EH (cell line): ENCODE measurements around the gene SP3.

ENCODE experiments used
- DNase-seq: peaks from one replicate; pipeline ENCODE4 v3.0.0-alpha.2; 2015; ENCODE audit warnings: low read depth

Gene SP3

DNA sequence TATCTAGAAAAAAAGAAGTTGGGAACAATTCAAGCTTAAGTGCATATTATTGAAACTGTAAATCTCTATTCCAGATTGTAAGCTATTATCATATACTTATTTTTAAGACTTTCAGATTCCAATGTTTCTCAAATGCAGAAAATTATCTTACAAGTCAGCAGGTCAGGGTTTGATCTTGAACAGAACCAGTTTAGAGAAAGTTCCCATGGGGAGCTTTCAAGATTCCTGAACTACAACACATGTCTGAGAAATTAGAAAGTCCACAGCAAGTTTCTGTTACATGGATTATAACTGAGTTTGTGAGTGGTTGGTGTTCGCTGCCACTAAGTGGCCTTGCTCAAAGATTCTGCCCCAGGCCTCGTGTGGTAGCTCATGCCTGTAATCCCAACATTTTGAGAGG is 31.6 kb upstream of the SP3 start:
- DNase-seq = no peak

DNA sequence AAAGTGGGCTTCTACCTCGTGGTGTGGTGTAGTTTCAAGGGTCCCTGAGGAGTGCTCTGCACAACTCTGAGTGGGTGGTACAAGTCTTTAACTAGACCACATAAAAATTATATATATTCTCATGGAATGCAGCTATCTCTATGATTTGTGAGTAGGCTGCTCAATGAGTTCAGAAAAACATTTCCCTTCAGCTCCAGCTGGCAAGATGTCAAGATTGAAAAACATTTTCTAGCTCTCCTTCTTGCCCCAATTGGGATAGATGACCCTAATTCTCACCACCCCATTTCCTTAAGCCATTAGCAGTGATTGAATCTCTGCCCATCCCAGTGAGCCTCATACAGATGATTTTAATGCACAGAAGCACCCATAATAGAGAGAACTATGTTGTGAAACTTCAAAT is 28.3 kb upstream of the SP3 start:
- no peak for DNase-seq

DNA sequence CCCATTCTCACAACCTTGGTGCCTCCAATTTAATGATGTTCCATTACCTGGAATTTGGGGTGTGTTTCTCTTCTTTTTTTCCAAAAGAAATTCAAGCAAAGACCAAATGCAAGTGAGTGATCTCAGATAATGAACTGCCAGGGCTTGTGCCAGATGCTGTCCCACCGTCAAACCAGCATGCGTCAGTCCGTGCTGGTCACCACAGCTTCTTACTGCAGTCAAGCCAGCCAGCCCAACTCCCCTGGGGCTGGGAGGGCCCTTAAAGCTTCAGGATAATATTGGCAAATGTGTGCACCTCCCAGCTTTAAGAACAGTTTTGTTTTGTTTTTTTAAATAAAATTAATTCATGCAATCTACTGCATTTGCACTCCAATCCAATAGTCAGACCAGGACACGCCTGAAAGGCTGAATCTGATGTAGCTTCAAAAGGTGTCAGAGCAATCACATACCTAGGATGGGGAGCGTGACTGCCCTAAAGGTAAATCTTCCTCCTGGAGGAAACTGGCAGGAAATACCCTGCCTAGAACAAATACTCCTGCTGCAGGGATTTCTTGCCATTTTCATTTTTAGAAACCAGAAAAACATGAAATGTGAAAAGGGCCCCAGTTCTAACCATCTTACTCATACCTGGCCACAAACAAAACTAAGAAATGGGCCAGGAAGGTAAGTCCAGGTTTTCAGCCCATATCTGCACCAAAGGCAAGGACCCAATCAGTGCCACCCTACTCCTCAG is 26.8 kb upstream of the SP3 start:
- DNase-seq = peak; percentile 40

DNA sequence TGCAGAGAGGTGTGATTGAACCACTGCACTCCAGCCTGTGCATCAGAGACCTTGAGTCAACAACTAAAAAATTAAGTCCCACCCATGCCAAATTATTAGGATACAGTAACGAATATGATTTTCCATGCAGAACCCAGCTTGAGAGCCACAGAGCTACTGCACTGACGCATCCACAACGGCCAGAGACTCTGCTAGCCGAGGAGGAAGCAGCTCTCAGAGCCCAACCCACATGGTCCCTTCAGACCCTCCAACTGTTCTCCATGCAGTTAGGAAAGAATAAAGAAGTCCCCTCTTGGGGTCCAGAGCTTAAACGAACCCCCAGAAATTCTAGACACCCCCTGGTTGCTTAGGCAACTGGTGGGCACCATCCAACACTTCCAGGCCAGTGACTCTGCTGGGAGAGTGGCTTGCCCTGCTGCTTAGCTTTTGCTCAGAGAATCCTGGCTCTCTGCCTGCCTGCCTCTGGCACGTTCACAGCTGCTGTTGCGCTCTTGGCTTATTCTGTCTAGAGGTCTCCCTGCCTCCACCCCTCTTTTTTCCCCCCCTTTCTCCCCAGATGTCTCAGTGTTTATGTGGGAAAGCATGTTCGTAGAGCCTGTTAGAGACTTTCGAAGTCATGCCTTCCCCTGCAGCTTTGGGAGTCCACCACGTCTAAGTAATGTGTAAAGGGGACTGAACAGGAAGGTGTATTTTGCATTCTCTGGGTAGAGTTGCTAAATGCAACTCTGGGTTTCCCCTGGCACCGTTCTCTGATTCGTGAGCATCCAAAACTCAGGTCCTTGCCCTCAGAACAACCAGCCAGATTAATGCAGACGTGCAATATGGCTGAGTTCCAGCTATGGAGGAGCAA is 26.0 kb upstream of the SP3 start:
- DNase-seq = peak; percentile 69

DNA sequence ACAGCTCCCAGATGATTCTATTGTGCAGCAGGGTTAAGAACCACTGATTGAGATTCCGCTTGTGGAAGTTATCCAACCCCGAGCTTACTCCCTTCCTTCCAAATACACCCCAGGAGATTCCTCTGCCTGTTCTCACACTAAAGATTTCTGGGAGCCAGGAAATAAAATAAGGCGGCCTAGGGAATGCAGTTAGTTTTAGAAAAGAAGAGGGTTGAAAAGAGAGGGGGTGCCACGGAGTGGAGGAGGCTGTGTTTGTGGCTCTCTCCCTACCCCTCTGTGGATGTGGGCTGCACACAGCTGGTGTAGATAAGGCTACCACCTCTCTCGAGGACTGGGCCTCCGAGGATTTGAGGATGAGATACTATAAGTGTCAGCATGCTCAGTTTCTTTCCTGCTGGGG is 25.1 kb upstream of the SP3 start:
- DNase-seq = no peak

DNA sequence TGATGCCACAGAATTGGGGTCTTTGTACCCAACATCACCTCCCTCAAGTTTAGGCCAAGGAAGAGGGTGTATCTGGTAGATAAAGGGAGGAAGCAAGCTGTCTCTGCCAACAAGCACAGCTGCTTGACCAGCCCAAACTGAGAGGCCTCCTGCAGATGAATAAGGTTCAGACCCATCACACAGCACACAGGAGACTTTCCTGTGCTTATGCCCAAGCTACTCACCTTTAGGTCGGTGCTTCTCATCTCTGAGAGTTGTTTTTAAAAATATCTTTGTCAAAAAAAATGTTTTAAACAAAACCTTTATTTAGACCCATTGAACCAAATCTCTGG is 24.7 kb upstream of the SP3 start:
- DNase-seq = no peak

DNA sequence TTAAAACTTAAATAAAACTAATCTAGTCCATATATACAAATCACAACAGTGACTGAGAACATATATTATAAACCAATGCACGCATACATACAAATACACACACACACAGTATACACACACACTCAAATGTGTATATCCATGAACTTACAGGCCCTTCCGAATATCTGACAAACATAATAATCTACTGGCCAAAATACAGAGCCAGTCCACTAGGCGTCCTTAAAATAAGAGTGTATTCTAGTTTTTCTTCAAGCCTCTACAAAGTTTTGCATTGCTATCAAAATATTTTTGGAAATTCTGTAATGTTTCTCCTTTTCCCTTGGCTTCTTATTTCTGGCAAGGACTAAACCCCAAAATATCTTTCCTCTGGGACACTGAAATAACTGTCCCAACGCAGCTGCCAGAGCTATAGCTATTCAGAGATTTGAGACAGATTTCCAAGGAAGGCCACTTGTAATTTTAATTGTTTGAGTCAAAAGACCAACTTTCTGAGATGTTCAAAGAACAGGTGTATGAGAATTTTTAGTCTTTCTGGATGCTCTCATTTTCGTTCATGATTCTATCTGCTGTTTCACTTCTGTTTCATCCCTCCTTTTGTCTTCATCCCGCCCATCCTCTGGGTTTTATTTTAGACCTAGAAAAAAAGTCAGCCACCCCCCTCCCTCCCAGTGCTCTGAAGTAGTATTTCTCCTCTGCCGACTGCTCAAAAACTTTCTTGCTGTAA is 24.1 kb upstream of the SP3 start:
- no peak for DNase-seq

DNA sequence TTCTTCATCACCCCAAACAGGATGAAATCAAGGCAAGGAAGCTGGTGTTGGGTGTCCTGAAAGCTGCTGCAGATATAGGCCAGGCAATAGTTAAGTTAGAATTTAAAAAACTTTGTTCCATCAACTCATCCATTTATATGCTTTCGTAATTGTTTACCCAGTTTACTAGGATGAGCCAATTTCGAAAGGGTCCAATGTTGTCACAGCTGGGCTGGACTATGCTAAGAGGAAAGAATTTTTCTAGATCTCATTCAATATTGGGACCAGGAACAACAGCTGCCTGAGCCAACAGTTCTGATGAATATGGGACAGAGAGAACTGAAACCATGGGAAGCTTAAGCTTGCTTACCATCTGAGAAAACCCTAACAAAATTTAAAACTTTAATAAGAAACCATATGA is 21.6 kb upstream of the SP3 start:
- DNase-seq = no peak

DNA sequence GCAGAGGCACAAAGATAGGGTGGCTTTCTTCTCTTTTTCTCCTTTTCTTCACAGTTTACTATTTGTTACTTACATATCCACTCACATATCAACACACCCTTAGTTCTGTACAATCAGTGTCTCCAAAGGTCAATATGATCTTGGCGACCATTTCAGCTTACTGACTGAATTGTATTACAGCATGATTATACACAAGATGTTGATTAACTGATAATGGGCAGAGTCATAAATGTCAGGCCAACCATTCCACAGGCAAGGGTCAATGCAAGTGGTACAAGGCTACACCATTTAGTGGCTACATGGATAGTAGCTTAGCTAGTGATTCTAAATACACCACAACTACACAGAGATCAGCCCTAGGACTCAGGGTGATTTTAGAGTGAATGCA is 20.4 kb upstream of the SP3 start:
- DNase-seq = no peak

DNA sequence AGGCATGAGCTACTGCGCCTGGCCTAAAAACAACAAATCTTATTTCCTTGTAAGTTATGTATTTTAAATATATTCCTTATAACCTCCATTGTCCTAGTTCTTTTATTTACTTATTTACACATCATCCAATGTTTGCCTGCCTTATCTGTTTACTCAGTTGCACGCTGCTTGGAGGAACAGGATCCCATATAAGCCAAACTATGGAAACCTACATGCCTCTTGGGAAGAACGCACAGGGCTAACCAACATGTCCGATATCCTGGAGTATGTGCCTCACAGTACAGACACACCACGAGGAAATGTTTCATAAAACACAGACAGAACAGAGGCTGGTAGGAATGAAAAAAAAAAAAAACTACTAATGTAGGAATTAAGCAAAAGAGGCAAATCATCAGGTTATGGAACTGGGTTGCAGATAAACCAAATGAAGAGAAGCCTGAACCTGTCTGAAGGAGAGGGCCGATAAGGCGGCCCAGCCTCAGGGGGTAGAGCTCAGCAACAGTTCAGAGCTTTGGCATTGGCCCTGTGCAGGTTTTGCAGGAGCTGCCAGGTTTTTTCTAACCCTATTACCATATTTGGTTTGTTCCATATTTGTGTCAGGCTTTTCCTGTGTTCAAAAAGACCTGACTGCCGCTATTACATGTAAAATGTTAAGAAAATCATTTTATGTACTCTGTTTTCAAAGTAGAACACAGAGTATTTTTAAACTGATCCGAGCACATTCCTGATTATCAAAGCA is 19.9 kb upstream of the SP3 start:
- DNase-seq = no peak

DNA sequence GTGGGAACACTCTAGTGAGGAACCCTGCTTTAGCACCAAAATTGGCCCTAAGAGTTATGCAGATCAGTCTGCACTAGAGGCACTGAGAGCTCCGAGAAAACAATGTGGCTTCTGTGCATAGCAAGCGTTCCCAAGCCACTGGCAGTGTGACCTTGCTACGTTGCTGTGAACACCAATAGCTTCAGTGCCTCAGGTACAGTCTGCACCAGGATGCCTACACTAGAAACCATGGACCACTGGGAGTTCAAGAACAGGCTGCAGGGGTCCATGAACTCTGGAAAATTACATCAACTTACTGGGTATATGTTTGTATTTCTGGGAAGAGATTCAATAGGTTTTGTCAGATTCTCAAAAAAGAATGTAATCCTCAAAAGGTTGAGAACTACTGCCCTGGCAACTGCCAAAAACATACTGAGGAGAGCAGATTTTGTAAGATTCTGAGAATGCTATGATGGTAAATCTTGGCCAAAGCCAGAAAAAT is 18.3 kb upstream of the SP3 start:
- DNase-seq = no peak

DNA sequence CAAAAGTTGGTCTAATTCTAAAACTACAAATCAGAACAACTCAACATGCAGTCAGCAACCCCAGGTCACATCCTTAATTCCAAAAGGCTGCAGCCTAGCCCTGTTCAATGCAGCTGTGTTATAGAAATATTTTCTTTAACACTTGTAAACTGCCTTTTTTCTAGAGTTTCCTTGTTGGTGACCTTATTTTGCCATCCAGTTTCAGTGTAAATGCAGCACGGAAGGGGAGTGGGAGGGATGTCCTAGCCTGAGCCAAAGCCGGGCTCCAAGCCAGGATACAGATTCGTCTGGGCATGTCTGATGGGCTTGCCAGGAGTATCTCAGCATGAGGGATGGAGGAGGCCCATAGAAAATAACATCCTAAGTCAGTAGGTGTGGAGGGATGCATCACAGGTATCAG is 17.7 kb upstream of the SP3 start:
- DNase-seq = peak; percentile 65

DNA sequence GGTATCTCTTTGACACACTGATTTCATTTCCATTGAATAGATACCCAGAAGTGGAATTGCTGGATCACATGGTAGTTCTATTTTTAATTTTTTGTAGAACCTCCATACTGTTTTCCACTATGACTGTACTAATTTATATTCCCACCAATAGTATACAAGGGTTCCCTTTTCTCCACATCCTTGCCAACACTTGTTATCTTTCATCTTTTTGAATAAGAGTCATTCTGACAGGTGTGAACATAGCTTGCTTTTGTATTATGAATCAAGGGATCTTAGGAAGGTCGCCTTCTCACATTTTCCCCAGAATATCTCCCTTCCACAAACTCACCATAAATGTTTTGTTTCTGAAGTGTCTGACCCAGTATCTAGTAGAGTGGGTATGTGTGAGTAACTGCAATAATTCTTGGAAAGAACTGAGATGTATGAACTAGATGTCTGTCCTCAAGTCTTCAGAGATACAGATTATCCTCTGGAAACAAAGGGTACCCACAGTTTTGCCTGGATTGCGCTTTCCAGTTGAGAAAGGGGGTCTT is 17.1 kb upstream of the SP3 start:
- DNase-seq = no peak

DNA sequence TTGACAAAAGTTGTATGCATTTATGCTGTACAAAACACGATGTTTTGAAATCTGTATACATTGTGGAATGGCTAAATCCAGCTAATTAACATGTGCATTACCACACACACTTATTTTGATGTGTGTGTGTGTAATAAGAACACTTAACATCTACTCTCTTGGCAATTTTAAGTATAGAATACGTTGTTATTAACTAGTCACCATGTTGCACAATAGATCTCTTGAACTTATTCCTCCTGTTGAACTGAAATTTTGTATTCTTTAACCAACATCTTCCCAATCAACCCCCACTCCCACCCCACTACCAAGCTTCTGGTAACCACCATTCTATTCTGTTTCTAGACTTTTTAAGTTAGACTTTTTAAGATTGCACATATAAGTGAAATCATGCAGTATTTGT is 16.3 kb upstream of the SP3 start:
- no peak for DNase-seq

DNA sequence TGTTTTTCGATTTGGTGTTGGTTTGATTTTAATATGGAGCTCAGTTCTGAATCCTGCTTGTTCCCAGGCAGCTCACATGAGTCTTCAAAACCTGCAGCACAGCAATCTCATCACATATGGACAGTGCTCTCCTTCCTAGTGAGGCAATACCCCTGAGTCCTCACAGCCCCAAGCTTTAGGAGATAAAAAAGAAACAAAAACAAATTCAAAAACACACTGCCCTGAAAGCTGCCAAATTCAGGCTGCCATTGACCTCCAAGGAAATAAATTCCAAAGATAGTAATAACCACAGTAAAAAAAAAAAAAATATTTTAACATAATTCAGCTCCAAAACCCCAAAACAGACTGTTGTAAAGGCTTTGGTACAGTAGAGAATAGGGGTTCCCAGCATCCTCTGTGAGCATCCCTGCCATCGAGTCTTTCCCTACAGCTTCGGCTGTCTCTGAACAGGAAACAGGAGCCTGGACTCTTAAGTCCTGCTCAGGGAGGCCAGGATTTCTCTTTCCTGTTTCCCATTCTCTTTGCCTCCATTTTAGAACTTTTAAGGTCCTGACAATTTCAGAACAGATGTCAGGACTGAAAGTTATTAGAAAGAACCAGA is 14.7 kb upstream of the SP3 start:
- DNase-seq = peak; percentile 57

DNA sequence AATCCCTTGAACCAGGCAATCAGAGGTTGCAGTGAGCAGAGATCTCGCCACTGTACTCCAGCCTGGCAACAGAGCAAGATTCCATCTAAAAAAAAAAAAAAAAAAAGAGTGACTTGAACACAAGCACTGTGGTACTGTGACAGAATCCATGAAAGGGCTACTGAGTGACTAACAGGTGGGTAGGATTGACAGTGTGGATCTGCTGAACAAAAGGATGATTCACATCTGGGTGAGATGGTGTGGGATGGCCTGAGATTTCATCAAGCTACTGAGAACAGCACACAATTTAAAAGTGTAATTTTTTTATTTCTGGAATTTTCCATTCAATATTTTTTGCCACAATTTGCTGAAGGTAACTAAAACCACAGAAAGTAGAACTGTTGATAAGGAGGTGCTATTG is 13.3 kb upstream of the SP3 start:
- DNase-seq = no peak

DNA sequence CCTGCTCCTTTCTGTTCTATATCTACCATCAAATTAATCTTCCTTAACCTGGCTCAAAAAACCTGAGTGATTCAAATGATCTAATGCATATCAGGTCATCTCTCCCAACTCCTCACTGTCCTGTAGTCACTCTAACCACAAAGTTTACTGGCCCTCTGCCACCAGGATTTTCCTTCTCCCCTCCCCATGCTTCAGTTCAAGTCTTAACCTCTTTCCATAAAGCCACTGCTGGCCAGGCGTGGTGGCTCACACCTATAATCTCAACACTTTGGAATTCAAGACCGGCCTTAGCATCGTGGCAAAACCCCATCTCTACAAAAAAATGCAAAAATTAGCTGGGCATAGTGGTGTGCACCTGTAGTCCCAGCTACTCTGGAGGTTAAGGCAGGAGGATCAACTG is 7.5 kb upstream of the SP3 start:
- peak; percentile 73 for DNase-seq

DNA sequence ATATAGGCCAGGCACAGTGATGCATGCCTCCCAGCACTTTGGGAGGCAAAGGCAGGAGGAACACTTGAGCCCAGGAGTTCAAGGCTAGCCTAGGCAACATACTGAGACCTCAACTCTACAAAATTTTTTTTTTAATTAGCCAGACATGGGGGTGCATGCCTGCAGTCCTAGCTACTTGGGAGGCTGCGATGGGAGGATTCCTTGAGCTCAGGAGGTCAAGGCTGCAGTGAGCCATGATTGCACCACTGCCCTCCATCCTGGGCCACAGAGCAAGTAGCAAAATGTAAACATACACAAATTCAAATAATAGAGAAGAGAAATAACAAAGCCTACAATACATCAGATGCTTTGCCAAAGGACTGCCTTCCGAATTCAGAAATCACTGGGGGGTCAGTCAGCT is 7.0 kb upstream of the SP3 start:
- DNase-seq = no peak

DNA sequence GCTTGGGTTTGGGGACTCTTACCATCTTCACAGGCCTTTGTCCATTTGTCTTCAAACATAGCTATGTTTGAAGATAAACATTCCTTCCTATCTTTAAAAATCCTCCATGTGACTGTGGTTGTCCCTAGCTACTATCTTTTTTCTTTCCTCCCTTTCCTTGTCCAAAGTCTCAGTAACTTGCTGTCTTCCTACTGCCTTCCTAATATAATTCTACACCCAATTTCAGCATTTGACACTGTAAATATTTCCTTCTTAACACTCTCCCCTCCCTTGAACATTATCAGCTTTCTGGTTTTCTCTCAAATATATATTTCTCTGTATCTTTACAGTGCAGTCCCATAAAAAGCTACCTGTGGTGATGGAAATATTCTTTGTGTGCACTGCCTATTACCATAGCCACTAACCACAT is 5.3 kb upstream of the SP3 start:
- peak; percentile 35 for DNase-seq

DNA sequence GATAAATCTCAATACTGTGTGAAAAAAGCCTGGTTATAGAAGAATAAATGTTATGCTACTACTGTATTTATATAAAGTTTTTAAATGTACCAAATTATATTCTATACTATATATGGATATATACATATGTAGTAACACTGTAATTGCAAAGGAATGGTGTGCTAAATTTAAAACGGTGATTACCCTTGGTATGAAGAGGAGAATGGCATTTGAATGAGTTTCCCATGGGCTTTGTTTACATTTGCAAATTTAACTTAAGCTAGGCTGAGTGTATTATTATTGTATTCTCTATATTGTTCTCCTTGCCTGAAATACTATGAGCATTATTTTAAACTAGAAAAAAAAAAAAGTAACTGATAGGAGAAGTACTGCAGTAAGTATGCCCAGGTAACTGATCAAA is 4.7 kb upstream of the SP3 start:
- DNase-seq = peak; percentile 86

DNA sequence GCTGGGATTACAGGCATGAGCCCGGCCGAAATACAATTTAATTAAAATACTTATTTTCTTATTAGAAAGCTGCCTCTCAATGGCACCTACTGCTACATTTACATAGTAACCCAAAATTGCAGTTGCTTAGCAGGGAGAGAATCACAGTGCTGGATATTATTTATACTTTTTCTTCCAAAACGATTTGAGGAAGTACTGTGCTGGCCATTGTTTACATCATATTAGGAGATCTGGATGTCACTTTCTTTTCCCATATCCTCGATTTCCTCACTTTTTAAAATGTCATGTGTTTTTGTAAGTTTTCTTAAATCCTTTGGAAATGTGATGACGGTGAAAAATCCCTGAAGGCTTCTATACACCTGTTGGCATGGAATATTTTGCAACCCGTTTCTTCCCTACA is 3.4 kb upstream of the SP3 start:
- no peak for DNase-seq
